Progenitor cell of endocrine pancreas (in vitro differentiated cells): ENCODE results near the gene DNAJC27. TPM values are rescaled to one million over a fixed set of nuclear protein-coding genes. Genes with fewer than 3 reads are reported as not detected.

Experiments
- DNase-seq: peaks from one replicate; pipeline ENCODE4 v3.0.0; 2021; ENCODE audit warnings: low spot score; ENCODE audit not compliant: unreplicated experiment
- H3K27ac Mint-ChIP-seq: 2 replicates; pipeline ENCODE4 v1.8.0; 2021; ENCODE audit warnings: mild to moderate bottlenecking, moderate library complexity, mixed read lengths
- H3K27me3 Mint-ChIP-seq: 2 replicates; pipeline ENCODE4 v1.8.0; 2021; ENCODE audit warnings: mixed read lengths
- H3K36me3 Mint-ChIP-seq: 2 replicates; pipeline ENCODE4 v1.8.0; 2022; ENCODE audit warnings: mixed read lengths; ENCODE audit not compliant: insufficient read depth
- H3K4me1 Mint-ChIP-seq: 2 replicates; pipeline ENCODE4 v1.8.0; 2021; ENCODE audit warnings: low read depth, mixed read lengths
- H3K4me3 Mint-ChIP-seq: 2 replicates; pipeline ENCODE4 v1.8.0; 2021; ENCODE audit warnings: low read depth, mild to moderate bottlenecking, moderate library complexity, mixed read lengths
- H3K9me3 Mint-ChIP-seq: 2 replicates; pipeline ENCODE4 v1.8.0; 2021; ENCODE audit warnings: low read depth, mixed read lengths
- total RNA-seq: library from RNA; stranded (reverse); gene quantifications from 2 replicates; pipeline ENCODE4 v1.2.1, GENCODE V29; 2021
- TF ChIP-seq, protein P1 (sequence below): fragments of 200-600 bp; sonication (generic); IDR thresholded peaks from one replicate; pipeline ENCODE4 v1.5.0; 2021; ENCODE audit warnings: antibody characterized with exemption, mild to moderate bottlenecking; ENCODE audit not compliant: unreplicated experiment

The DNAJC27 gene
- total RNA-seq, 1 donor from 2014 or later: 11.3 TPM

DNA sequence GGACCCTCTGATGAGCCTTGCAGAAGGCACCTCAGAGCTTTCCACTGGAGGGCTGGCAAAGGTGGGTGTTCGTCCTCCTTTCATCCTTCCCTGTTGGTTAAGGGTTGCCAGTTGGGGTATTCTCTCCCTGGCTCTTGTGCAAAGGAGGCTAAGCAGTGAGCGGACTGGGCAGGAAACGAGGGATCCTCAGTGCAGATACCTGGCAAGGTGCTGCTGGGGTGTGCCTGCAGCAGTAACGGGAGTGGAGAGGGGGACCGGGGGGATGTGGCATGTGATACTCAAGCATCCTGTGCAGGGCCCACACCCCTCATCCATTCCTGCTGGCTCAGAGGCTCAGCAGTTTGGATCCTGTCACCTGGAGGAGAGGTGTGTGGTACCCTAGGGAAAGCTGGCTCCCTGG is 47.5 kb downstream of the DNAJC27 start:
- no peaks in the 10 kb centered on the region for H3K36me3 Mint-ChIP-seq
- TF ChIP-seq, protein P1, sequence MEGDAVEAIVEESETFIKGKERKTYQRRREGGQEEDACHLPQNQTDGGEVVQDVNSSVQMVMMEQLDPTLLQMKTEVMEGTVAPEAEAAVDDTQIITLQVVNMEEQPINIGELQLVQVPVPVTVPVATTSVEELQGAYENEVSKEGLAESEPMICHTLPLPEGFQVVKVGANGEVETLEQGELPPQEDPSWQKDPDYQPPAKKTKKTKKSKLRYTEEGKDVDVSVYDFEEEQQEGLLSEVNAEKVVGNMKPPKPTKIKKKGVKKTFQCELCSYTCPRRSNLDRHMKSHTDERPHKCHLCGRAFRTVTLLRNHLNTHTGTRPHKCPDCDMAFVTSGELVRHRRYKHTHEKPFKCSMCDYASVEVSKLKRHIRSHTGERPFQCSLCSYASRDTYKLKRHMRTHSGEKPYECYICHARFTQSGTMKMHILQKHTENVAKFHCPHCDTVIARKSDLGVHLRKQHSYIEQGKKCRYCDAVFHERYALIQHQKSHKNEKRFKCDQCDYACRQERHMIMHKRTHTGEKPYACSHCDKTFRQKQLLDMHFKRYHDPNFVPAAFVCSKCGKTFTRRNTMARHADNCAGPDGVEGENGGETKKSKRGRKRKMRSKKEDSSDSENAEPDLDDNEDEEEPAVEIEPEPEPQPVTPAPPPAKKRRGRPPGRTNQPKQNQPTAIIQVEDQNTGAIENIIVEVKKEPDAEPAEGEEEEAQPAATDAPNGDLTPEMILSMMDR: no peak
- no peak overlapping the region for H3K27ac Mint-ChIP-seq
- H3K27me3 Mint-ChIP-seq: peaks cover 37% of the 10 kb centered on the region
- H3K4me1 Mint-ChIP-seq: peaks cover under 1% of the 10 kb centered on the region
- DNase-seq: no peak
- no peak overlapping the region for H3K4me3 Mint-ChIP-seq
- no peaks in the 10 kb centered on the region for H3K9me3 Mint-ChIP-seq

DNA sequence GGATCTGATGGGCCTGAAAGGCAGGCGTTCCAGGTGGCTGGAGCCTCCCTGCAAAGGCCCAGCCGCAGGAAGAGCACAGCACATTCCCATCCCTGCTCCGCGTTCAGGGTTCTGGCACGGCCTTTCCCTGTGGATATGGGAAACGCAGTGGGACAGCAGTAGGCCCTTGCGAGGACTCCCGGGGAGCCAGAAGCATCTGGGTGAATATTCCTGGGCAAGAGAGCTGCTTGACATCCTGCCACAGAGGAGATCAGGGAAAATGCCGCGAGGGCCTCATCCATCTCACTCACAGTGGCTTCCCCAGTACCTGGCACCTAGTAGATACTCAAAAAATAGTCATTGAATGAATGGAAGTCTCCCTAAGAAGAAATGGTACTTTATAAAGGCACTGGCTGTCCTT is 48.6 kb downstream of the DNAJC27 start:
- TF ChIP-seq, protein P1: no peak
- Mint-ChIP-seq H3K4me3 (no peak overlapping the region), H3K4me1 (peaks cover 3% of the 10 kb centered on the region)

DNA sequence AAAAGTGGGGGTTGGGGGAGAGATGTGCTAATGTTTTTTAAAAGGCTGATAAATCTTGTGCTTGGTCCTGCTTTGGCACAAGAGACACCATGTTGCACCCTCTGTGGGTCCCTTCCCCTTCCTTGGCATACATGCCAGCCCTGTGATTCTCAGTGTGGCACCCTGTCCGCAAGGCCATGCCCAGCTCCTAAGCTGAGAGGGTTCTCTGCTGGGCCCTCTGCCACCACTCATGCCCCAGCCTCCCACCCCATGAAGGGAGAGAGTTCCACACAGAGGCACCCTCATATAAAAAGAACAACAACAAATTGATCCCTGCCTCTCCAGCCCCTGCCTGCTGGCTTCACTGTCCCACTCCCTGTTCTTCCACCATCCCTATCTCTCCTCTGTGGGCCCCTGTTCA is 49.2 kb downstream of the DNAJC27 start:
- TF ChIP-seq, protein P1: no peak
- Mint-ChIP-seq H3K4me3 (no peak overlapping the region), H3K36me3 (no peaks in the 10 kb centered on the region), H3K4me1 (peaks cover 3% of the 10 kb centered on the region), H3K27ac (no peak overlapping the region), H3K27me3 (peaks cover 46% of the 10 kb centered on the region), H3K9me3 (no peaks in the 10 kb centered on the region)
- no peak for DNase-seq

More for the DNA sequence above, 48.6 kb downstream of the DNAJC27 start:
- no peaks in the 10 kb centered on the region for H3K36me3 Mint-ChIP-seq
- peaks cover 43% of the 10 kb centered on the region for H3K27me3 Mint-ChIP-seq
- no peaks in the 10 kb centered on the region for H3K9me3 Mint-ChIP-seq
- DNase-seq: no peak
- H3K27ac Mint-ChIP-seq: no peak overlapping the region

DNA sequence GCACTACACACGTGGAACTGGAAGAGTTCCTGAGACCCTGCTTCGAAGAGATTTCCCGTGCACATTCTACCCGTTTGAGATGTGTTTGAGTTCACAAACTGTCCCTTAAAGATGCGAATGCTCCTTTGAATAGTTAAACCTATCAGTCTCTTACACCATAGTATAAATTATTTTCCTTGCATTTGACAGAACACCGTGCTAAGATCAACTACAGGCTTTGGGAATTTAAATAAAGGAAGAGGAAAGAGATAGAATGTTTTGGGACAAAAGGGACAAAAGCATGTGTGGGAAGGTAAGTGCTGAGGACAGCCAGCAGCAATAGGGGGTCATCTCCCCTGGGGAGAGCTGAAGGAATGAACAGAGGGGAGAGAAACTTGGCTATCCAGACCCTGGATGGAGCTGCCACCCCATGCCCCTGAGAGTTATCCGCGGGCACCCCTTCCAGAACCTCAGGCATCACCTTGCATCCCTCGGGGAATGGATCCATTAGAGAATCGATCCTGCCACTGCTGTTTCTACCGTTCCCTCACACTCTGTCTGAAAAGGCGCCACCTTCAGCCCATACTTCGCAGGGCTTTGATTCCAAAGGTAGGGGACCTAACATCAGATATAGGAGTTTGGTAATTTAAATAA is 50.8 kb downstream of the DNAJC27 start:
- Mint-ChIP-seq H3K36me3 (no peaks in the 10 kb centered on the region), H3K4me3 (peak overlapping the region; percentile 70), H3K27me3 (peaks cover 36% of the 10 kb centered on the region), H3K27ac (peak overlapping the region; percentile 27), H3K4me1 (peaks cover 3% of the 10 kb centered on the region), H3K9me3 (no peaks in the 10 kb centered on the region)
- no peak for DNase-seq
- TF ChIP-seq, protein P1: peak; percentile 40

DNA sequence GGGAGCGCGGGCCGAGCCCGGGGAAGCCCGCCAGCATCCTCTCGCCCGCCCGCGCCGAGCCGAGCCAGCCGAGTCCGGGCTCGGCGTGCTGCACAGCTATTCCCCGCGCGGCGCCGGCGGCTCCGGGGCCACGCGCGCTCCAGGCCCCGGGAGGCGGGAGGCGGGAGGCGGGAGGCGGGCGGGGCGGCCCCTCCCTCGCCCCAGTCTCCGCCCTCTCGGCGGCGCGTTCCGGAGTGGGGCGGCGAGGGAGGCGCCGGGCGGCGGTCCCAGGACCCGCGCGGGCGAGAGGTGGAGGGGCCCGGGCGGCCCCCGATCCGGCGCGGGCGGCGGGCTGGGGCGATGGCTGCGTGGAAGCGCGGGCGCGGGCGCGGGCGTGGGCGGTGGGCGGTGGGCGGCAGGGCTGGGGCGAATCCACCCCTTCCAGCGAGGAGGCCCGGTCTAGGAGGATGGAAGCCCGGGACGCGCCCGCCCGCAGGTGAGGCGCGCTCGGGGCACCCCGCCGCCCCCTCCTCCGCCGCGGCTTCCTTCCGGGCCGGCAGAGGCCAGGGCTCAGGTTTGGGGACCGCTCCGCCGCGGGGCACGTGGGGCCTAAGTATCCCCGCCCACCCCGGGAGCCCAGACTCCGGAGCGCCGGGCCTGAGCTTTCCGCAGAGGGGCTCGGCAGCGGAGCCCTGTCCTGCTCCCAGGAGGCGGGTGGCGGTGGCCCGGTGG is 51.5 kb downstream of the DNAJC27 start, which contains the start of gene ADCY3:
ADCY3 (minus strand) TSS at position 140 of the 711 bp plus-strand sequence. CDS start 1,250 bp downstream, outside the sequence.
- peaks cover 3% of the 10 kb centered on the region for H3K4me1 Mint-ChIP-seq
- peak within 1 kb of the TSS; percentile 46 for H3K27ac Mint-ChIP-seq
- TF ChIP-seq, protein P1: no peak
- H3K9me3 Mint-ChIP-seq: no peaks in the 10 kb centered on the region
- DNase-seq: peak; percentile 33
- H3K4me3 Mint-ChIP-seq: peak within 1 kb of the TSS; percentile 70
- H3K27me3 Mint-ChIP-seq: peaks cover 36% of the 10 kb centered on the region
- H3K36me3 Mint-ChIP-seq: no peaks in the 10 kb centered on the region
